Dedifferentiated amniotic fluid mesenchymal stem cell (primary cell): ENCODE data around the gene MAVS.
"Not testable (repeated sequence)": the region's sequence is repeated elsewhere in the genome, so short reads cannot be mapped to it uniquely, and the experiment has no call there.

Experiments
- DNase-seq: peaks from one replicate; pipeline ENCODE4 v3.0.0-alpha.2; 2016; ENCODE audit errors: extremely low spot score

The MAVS gene

DNA sequence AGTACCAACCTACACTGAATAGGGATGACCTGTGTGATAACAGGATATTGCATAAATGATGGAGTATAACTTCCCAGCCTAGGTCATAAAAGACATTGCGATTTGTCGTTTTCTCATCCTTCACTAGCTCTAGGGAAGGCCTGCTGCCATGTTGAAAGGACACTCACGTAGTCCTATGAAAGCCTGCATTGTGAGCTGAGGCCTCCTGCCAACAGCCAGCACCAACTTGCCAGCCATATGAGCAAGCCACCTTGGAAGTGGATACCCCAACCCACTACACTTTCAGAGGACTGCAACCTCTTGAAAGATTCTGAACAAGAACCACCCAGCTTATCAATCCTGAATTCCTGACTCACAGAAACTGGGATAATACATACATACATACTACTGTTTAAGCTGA, 39.1 kb downstream of the MAVS start:
- DNase-seq, result no peak

DNA sequence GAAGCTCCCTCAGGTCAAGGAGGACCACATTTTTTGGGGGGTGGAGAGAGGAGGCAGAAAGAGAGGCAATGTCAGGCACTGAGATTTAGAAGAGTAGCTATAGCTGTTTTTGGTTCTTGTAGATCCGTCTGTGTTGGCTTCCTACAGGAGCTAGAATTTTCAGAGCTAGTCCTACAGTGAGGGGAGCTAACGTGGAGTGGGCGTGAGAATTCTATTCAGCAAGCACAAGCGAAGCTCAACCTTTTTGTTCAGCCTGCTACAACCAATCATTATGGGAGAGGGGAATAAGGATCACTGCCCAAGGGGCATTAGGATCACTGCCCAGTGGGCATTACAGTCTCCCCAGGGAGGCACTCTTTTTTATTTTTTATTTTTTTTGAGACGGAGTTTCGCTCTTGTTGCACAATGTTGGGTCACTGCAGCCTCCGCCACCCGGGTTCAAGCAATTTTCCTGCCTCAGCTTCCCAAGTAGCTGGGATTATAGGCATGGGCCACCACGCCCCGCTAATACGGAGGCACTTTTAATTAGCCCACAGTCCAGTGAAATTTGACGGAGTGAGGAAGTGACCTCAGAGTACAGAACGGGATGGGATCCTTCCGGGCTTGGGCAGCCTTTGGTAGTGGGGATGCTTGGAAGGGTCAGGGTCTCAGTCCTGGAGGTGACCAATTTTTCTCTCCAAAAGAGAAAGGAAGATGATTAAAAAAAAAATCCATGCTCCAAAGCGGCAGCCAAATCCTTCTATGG, 41.4 kb downstream of the MAVS start:
- peak; percentile 28 for DNase-seq

DNA sequence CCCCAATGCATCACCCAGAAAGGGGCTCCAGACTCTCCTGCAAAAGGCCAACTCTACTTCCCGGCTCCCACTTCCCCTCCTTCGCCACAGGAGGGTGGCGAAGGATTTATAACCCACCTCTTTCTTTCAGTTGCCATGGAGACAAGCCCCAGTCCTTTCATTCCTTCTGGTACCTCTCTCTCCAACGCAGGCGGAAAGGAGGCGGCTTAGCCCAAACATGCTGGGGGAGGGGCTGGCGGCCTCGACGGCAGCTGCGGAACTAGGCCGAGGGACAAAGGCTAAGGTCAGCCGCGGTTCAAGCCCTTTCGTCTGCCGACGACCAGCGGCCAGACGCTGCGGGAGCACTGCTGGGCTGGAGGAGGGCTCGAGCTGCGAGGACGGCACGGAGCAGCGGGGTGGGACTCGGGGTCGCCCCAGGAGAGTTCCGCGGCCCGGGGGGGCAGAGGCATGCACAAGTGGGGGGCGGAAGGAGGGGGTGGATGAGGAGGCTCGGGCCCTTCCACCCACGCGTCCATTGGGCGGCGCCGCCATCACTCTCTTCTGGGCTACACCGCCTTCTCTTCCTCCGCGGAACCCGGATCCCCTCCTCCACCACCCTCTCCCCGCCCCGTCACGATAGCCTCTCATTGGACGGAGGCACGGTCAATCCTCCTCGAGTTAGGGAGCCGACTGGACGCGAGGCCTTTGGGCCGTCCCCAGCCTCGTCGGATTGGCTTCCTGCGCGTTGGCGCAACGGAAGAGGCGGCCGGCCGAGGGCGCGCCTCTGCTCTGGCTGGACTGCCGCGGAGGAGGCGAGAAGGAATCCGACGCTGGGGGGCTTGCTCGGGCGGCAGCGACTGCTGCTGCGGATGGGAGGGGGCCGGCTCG, 42.2 kb downstream of the MAVS start, which contains the start of gene PANK2:
Gene PANK2, plus strand, starts transcription at position 766 of the 867 bp plus-strand sequence.
- DNase-seq, result peak; percentile 98

DNA sequence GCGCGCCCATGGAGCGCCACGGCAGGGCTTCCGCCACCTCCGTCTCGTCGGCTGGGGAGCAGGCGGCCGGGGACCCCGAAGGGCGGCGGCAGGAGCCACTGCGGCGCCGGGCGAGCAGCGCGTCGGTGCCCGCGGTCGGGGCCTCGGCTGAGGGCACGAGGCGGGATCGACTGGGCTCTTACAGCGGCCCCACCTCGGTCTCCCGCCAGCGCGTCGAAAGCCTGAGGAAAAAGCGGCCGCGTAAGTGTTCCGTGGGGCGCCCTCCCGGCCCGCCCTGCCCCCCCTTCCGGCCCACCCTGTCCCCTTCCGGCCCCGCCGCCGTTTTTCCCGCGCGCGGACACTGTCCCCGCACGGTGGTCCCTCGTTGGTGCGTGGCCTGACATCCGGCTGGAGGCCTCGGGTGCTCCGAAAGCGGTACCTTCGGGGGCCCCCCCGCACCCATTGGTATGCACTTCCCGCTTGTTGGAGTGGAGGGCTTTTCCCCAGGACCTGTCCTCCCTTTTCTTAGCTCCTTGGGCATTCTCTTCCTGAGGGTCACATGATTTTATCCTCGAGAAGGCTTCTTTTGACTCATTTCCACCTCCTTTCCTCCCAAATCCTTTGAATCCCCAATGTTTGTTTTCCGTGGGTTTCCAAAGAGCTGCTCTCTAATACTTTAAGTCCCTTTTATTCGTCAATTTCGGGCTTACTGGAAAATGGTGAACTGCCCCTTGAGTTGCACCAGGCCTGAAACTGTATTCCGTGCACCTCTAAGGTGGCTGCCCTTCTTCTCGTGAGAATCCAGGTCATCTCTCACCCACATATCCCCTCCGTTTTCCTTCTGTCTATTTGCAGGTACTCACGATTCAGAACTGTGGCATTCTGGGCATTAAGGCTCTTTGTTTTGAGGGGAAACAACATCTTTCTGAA, 43.1 kb downstream of the MAVS start:
- no peak for DNase-seq

DNA sequence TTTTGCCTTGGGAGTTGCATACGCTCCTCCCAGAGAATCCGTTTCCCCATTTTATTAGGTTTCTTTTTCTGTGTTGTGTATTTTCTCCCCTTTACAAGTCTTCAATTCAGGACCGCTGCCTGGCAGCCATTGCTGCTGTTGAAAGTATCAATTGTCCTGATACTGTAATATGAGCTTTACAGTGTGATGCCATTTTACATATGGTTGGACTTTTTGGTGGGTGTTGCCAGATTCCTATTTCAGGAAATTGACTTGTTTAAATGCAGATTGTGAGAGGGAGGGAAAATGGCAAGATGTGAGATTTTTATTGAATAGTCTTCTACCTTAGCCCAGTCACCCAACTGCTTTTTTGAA, 43.7 kb downstream of the MAVS start:
- DNase-seq, result peak; percentile 59

DNA sequence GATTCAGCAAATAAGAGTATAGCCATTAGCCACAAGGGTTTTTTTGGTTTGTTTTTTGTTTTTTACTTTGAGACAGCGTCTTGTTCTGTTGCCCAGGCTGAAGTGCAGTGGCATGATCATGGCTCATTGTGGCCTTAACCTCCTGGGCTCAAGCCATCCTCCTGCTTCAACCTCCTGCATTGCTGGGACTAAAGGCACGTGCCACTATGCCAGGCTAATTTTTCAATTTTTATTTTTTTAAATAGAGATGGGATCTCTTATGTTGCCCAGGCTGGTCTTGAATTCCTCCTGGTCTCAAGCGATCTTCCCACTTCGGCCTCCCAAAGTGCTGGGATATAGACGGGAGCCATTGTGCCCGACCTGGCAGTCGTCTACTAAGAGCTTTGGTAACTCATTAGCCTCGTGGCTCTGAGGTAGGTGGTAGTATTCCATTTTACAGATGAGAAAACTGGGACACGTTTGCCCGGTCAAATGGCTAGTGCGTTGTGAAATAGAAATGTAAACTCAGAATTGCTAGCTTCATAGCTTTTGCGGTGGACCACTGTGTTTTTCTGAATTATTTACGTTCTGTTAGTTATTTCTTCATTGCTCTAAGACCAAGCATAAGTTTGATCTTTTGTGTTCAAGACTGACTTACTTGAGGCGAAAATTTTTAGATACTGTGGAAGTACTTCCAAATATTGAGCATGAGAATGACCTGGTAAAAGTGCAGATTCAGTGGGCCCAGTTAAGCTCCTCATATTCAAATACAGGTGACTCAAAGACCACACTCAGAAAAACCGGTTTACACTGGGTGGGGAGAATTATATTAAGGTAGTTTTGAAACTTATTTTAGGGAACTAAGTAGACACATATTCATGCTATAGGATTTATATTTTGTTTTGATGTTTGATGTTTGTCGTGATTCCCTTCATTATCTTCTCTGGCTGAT, 44.6 kb downstream of the MAVS start:
- no peak for DNase-seq

DNA sequence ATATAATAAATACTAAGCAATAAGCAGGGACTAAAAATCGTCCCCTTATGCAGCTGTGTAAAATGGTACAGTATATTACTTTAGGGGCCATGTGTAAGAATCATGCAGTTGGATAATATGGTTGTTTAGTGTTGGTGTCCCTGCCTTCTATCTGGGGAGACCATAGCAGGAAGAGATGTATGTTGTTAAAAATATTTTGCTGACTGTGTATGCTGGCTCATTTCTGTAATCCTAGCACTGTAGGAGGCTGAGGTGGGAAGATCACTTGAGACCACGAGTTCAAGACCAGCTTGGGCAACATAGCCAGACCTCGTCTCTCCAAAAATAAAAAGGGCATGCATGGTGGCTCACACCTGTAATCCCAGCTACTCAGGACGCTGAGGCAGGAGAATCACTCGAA, 48.2 kb downstream of the MAVS start:
- no peak for DNase-seq

DNA sequence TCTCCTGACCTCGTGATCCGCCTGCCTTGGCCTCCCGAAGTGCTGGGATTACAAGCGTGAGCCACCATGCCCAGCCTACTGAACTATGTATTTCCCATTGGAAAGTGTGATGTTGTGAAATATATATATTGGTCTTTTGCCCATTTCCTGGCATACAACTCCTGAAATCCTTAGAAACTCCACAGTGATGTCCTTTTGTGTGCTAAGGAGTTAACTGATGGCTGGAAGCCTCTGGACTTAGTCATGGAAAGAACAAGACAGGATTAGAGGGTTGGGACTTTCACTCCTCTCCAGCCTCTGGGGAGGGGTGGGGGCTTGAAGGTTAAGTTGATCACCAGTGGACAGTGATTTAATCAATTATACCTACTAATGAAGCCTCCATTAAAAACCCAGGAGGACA, 49.7 kb downstream of the MAVS start:
- no peak for DNase-seq

DNA sequence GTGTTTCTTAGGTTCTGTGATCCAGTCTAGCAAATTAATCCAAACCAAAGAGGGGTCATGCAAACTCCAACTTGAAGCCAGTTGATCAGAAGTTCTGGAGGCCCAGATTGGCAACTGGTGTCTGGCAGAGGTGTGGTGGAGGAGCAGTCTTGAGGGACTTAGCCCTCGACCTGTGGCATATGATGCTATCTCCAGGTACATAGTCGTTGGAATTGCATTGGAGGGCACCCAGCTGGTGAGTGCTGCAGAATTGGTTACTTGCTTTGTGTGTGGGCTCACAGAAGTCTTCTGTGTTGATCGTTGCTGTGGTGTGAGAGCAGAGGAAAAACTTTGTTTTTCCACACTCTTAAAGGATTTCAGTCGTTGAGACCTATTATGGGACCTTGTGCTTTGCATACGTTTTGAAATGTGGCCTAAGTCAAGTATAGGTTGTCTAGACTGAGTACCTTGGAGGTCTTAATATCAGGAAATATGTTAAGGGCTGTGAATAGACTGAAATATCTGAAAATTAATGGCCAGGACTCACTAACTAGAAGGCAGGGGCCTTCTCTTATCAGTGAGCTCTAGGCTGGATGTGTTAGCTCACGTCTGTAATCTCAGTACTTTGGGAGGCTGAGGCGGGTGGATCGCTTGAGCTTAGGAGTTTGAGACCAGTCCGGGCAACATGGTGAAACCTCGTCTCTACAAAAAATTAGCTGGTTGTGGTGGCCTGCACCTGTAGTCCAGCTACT, 50.4 kb downstream of the MAVS start:
- DNase-seq, result no peak

DNA sequence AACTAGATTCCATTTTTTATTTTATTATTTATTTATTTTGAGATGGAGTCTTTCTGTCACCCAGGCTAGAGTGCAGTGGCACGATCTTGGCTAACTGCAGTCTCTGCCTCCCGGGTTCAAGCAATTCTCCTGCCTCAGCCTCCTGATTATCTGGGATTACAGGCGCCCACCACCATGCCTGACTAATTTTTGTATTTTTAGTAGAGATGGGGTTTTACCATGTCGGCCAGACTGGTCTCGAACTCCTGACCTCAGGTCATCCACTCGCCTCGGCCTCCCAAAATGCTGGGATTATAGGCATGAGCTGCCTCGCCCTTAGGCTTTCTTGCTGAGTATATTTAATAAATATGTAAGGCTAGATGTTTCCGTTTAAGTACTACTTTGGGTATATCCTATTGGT, 51.5 kb downstream of the MAVS start:
- not testable (repeated sequence) for DNase-seq

DNA sequence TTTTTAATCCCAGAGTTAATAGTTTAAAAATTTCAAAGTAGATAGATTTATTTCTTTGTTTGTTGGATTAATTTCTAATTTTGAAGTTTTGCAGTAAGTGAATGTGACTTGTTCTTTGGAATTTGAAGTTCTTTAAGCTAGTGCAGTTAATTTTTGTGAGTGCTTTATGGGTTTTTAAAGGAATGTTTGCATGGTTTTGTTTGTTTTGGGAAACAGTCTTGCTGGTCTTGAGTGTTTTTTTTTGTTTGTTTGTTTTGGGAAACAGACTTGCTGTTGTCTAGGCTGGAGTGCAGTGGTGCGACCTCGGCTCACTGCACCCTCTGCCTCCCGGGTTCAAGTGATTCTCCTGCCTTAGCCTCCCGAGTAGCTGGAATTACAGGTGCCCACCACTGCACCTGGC, 52.0 kb downstream of the MAVS start:
- DNase-seq, result no peak

DNA sequence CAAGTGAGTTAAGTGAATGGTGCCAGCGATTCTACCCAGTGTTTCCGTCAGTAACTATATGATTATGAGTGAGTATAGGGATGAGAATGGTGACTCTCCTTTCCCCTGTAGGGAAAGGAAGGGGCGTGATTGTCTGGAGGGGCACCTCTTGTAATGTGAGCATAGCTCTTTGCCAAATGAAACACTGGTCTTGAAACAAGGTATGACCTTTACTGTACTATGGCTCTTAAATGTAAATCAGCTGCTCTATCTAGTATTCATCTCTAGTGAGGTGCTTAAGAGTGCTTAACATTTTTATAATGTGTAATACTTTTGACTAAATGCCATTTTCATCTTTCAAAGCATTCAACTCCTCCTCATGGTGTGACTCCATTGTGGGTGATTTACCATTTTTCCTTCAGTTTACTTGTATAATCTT, 53.6 kb downstream of the MAVS start:
- no peak for DNase-seq

DNA sequence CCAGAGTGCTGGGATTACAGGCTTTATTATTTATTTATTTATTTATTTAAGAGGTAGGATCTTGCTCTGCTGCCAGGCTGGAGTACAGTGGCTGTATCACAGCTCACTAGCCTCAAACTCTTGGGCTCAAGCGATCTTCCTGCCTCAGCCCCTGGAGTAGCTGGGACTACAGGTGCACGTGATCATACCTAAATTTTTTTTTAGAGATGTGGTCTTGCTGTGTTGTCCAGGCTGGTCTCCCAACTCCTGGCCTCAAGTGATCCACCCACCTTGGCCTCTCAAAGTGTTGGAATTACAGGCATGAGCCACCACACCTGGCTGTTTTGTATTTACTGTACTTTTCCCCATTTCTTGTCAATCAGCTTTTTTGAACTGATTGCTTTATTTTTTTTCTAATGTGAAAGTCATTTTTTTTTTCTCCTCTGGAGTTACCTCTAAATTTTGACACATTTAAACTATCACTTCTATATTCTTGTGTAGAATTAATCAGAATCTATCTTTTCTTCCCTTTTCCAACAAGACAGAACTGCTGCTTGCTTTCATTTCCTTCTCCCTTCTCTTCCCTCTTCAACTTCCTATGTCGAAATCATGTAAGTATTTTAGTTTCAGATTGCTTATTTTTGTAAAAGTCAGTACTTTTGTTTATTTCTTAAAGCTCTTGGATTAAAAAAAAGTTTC, 54.5 kb downstream of the MAVS start:
- no peak for DNase-seq

DNA sequence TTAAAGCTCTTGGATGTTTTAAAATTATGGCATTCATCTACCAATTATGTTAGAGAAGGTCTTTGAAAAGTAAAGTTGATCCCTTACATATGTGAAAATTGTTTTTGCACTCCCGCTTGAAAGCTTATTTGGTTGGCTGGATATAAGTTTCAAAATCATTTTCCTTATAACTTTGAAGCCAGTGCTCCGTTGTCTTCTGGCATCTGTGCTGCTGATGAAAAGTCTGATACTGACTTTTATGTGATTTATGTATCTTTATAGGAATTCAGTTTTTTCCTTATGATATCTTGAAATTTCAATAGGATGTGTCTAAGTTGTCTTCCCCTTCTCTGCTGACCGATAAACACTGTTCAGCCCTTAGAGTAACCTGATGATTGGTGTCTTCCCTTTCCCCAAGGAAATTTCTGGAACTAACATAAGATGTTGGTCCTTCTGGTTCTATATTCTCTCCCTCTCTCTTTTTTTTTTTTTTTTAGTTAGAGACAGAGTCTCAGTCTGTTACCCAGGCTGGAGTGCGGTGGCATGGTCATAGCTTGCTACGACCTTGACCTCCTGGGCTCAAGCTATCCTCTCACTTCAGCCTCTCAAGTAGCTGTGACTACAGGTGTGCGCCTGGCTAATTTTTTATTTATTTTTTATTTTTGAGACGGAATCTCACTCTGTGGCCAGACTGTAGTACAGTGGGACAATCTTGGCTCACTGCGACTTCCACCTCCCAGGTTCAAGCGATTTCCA, 55.2 kb downstream of the MAVS start:
- no peak for DNase-seq

DNA sequence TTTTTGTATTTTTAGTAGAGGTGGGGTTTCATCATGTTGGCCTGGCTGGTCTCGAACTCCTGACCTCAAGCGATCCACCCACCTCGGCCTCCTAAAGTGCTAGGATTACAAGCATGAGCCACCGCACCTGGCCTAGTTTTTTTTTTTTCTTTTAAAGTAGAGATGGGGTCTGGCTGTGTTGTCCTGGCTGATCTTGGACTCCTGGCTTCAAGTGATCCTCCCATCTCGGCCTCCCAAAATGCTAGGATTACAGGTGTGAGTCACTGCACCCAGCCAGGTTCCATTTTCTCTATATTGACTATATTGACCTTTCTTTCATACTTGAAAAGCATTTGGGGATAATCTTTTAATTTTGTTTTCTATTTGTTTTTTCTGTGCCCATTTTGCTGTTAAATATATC, 55.8 kb downstream of the MAVS start:
- DNase-seq, result no peak

DNA sequence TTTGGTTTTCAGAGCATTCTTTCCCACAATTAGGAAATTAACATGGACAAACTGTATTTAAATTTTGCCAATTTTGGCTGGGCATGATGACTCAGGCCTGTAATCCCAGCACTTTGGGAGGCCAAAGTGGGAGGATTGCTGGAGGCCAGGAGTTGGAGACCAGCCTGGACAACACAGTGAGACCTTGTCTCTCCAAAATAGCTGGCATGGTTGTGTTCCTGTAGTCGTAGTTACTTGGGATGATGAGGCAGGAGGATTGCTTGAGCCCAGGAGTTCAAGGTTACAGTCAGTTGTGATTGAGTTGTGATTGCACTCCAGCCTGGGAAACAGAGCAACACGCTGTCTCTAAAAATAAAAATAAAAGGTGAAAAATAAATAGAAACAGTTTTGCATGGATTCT, 57.6 kb downstream of the MAVS start:
- no peak for DNase-seq

DNA sequence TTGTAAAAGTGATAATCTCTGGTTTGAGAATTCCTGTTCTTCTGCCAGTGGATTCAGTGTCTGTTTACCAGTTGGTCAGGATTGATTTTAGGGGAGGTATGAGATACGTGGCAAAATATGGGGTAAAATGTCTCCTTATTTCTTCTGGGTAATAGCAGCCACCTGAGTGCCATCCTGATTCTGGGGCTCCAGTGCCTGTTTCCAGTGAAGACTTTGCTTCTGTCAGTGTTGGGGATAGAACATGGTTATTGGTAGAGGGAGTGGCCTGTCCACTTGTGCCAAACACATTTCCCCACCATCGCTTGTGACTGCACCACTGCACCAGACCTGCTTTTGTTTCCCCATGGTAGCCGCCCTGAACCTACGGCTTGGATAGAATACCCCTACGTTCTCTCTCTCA, 58.2 kb downstream of the MAVS start:
- no peak for DNase-seq

DNA sequence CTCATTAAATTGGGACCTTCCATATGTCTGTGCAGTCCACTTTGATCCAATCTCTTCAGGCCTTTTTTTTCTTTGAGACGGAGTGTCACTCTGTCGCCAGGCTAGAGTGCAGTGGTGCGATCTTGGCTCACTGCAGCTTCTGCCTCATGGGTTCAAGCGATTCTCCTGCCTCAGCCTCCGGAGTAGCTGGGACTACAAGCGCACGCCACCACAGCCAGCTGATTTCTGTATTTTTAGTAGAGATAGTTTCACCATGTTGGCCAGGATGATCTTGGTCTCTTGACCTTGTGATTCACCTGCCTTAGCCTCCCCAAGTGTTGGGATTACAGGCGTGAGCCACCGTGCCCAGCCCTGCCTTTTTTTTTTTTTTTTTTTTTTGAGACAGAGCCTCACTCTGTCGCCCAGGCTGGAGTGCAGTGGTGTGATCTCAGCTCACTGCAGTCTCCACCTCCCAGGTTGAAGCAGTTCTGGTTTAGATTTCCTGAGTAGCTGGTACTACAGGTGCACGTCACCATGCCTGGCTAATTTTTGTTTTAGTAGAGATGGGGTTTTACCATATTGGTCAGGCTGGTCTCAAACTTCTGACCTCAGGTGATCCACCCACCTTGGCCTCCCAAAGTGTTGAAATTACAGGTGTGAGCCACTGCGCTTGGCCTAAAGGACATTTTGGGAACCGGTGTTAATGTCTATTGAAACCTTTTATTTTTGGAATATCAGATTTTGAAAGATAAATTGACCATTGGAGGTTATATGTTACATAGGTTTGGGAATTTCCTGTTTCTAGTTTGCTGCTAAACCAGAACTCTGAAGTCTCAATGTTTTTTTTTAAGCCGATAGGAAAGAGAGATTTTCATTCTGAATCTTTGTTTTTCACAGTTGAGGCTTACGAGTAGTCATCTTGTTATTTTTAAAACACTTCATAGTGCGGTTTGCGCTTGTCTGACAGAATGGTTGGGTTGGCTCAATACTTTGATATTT, 60.4 kb downstream of the MAVS start:
- not testable (repeated sequence) for DNase-seq
